GM12872 (cell line): ENCODE measurements around the gene LRRTM3.

Experiments
- TF ChIP-seq, protein P1 (sequence below): IDR thresholded peaks from 3 replicates; pipeline ENCODE4 v1.5.1; 2011; ENCODE audit warnings: low read depth, mild to moderate bottlenecking, low read length, moderate library complexity; ENCODE audit not compliant: insufficient read depth

Gene LRRTM3

DNA sequence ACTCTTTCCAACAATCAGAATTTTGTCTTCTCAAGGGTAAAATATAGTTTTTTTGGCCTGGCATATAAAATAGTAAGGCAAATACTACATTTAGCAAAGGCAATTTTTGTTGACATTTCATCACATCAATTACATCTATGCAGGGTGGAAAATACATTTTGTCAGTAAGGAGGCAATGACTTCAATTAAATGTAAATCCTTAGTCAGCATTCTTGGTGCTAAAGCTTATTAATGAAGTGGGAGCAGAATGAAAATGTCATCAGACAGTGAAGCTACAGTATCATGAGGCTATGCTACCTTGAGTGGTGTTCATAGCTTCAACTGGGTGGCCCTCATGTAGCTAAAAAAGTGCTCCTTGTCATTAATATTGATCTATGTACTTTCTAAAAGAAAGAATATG, 8.9 kb downstream of the LRRTM3 start:
- TF ChIP-seq, protein P1, sequence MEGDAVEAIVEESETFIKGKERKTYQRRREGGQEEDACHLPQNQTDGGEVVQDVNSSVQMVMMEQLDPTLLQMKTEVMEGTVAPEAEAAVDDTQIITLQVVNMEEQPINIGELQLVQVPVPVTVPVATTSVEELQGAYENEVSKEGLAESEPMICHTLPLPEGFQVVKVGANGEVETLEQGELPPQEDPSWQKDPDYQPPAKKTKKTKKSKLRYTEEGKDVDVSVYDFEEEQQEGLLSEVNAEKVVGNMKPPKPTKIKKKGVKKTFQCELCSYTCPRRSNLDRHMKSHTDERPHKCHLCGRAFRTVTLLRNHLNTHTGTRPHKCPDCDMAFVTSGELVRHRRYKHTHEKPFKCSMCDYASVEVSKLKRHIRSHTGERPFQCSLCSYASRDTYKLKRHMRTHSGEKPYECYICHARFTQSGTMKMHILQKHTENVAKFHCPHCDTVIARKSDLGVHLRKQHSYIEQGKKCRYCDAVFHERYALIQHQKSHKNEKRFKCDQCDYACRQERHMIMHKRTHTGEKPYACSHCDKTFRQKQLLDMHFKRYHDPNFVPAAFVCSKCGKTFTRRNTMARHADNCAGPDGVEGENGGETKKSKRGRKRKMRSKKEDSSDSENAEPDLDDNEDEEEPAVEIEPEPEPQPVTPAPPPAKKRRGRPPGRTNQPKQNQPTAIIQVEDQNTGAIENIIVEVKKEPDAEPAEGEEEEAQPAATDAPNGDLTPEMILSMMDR, result no peak

DNA sequence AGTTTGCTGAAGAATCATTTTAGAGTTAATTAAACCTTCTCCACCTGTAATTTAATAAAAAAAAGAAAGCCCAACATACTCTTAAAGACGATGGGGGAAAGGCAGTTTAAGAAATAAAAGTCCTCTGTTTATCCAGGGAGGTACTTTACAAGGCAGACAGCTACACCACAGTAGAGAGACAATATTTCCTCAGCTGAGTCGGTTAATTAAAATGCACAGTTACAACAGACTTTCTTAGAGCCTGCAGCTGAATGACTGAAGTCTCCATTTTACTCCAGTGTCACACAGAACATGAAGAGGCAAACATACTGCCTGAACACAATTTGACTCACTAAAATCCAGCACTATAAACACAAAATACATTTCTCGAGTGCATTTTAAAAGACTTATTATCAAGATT, 15.1 kb downstream of the LRRTM3 start:
- TF ChIP-seq, protein P1, result no peak

DNA sequence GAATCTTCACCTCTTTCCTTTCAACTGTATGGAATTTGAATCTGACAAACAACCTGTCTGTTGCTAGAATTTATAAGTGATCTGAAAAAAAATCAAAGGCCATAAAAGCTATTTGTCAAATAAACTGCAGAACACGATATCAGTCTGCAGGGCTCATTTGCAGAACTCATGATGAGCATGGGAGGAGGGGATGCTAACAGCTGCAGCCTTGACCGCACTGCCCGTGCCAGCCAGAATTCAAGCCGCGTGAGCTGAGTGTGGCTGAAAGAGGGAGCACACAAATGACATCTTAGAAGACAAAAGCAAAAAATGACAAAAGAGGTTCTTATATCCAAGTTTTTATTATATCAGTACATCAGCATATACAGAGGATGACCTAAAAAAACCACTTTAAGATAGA, 15.7 kb downstream of the LRRTM3 start:
- TF ChIP-seq, protein P1, result no peak

DNA sequence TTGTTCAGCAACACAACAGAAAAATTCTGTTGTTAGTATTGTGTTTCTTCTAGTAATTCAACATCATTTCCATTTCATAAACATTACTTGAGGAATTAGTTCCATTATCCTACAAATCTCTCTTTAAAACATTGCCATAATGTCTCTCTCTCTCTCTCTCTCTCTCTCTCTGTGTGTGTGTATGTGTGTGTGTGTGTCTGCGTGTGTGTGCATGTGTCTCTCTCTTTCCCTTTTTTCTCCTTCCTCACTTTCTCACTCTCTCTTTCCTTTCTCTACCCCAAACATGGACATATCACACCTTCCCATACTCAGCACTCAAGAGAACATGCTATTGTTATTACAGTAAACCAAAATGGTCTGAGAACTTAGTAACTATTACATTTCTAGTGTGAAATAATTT, 16.6 kb downstream of the LRRTM3 start:
- TF ChIP-seq, protein P1, result no peak

DNA sequence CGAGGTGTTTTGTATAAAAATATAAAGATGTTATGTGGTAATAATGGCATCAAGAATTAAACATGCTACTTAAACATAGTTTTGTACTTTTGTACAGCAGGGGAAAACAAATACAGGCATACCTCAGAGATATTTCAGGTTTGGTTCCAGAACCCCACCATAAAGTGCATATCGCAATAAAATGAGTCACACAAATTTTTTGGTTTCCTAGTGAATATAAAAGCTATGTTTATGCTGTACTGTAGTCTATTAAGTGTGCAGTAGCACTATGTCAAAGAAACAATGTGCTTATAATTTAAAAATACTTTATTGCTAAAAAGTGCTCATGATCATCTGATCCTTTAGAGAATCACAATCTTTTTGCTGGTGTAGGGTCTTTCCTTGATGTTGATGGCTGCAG, 17.8 kb downstream of the LRRTM3 start:
- TF ChIP-seq, protein P1, result no peak

DNA sequence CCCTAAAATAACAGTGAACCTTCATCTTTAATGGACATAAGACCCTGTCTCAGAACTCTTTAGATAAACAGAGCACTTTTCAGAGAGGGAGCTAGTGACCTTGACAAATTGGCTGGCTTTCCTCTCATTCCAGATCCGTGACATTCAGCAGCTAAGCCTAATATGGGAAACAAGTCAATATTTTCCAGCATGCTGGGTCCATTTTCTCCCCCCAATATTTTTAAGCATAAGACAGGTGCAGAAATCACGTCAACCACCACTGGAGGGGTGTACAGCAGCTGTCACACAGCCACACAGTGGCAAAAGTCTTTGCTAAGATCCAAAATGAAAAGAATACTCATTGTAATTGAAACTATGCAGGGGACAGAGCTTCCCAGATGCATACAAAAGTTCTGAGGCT, 26.1 kb downstream of the LRRTM3 start:
- TF ChIP-seq, protein P1, result no peak

DNA sequence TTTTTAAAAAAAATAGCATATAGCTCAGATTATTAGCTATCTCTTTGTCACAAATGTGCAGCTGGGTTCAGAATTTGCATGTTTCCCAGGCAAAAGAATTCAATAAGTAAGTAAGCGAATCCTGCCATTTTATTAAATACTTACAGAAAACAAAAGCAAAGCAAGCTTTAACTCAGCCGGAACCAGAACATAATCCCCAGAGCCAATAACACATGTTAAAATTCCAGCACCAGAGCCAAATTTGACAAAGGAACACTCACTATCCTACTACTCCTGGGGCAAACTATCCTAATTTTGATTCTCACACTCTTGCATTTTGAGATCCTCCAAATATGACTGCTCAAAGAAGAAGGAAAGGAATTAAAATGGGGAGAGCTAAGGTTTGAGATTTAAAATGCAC, 32.6 kb downstream of the LRRTM3 start:
- TF ChIP-seq, protein P1, result no peak

DNA sequence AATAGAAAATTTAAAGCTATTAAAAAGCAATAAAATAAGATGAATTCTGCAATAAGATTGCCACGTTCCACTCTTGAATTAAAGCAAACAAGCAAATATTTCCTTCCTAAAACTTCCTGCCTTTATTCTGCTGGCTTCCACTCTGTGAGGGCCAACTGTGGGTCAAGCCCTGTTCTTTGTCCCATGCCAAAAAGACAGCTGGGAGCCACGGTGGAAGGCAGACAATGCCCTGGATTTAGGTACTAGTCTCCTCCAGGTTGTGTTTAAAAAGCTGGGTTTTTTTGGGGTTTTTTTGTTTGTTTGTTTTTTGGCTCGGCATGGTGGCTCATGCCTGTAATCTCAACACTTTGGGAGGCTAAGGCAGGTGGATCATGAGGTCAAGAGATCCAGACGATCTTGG, 39.1 kb downstream of the LRRTM3 start:
- TF ChIP-seq, protein P1, result no peak
